Mesenchymal stem cell (in vitro differentiated cells and primary cell): ENCODE measurements around the gene TMEM72.

Source experiments
- DNase-seq: peaks from one replicate; pipeline ENCODE4 v3.0.0-alpha.2; 2013
- H2AFZ ChIP-seq: one replicate; pipeline ENCODE4 v1.6.1; 2013; ENCODE audit warnings: low read depth, mild to moderate bottlenecking, control low read depth, inconsistent platforms, low read length, moderate library complexity
- H2AK5ac ChIP-seq: 2 replicates; pipeline ENCODE4 v1.6.1; 2013; ENCODE audit warnings: low read length, moderate library complexity, mild to moderate bottlenecking, inconsistent platforms; ENCODE audit not compliant: severe bottlenecking
- H2BK120ac ChIP-seq: one replicate; pipeline ENCODE4 v1.6.1; 2013; ENCODE audit warnings: low read depth, mild to moderate bottlenecking, inconsistent platforms, low read length, moderate library complexity
- H2BK12ac ChIP-seq, 2 experiments: one replicate each; pipeline ENCODE4 v1.6.1; 2013; ENCODE audit warnings: inconsistent platforms in 2 of 2, low read length in 2 of 2, mild to moderate bottlenecking in 2 of 2, moderate library complexity in 2 of 2, control low read depth in 1 of 2
- H2BK15ac ChIP-seq: one replicate; pipeline ENCODE4 v1.6.1; 2013; ENCODE audit warnings: mild to moderate bottlenecking, low read depth, inconsistent platforms; ENCODE audit not compliant: poor library complexity, severe bottlenecking
- H2BK5ac ChIP-seq: 2 replicates; pipeline ENCODE4 v1.6.1; 2013; ENCODE audit warnings: low read depth, mild to moderate bottlenecking, low read length, control low read depth, inconsistent platforms; ENCODE audit not compliant: poor library complexity, severe bottlenecking
- H3K14ac ChIP-seq, 2 experiments: one replicate each; pipeline ENCODE4 v1.6.1; 2013; ENCODE audit warnings: inconsistent platforms in 2 of 2, low read length in 2 of 2, control low read depth in 1 of 2, mild to moderate bottlenecking in 1 of 2, moderate library complexity in 1 of 2
- H3K18ac ChIP-seq, 2 experiments: one replicate each; pipeline ENCODE4 v1.6.1; 2013; ENCODE audit warnings: inconsistent platforms in 2 of 2, low read length in 2 of 2, control low read depth in 1 of 2, low read depth in 1 of 2, mild to moderate bottlenecking in 1 of 2
- H3K23ac ChIP-seq, 2 experiments: one replicate each; pipeline ENCODE4 v1.6.1; 2013; ENCODE audit warnings: inconsistent platforms in 2 of 2, low read length in 2 of 2, mild to moderate bottlenecking in 2 of 2, moderate library complexity in 2 of 2, control low read depth in 1 of 2
- H3K27ac ChIP-seq: 2 replicates; pipeline ENCODE4 v1.5.1; 2013; ENCODE audit warnings: mild to moderate bottlenecking, moderate library complexity, low read length, control low read depth, inconsistent platforms; ENCODE audit not compliant: poor library complexity, severe bottlenecking
- H3K27me3 ChIP-seq, 2 experiments: 2 replicates each; pipeline versions ENCODE4 v1.6.1 to v1.7.0; 2013; ENCODE audit warnings: low read length in 2 of 2, mild to moderate bottlenecking in 2 of 2, moderate library complexity in 2 of 2, control low read depth in 1 of 2, inconsistent platforms in 1 of 2; ENCODE audit not compliant: control insufficient read depth in 1 of 2, insufficient read depth in 1 of 2
- H3K36me3 ChIP-seq, 2 experiments: 2 replicates each; pipeline versions ENCODE4 v1.6.1 to v1.7.0; 2013; ENCODE audit warnings: low read length in 2 of 2, control low read depth in 1 of 2, inconsistent platforms in 1 of 2, low read depth in 1 of 2, mild to moderate bottlenecking in 1 of 2; ENCODE audit not compliant: insufficient read depth in 2 of 2, control insufficient read depth in 1 of 2
- H3K4ac ChIP-seq, 2 experiments: one replicate each; pipeline ENCODE4 v1.6.1; 2013; ENCODE audit warnings: inconsistent platforms in 2 of 2, low read length in 2 of 2, mild to moderate bottlenecking in 2 of 2, moderate library complexity in 2 of 2, control low read depth in 1 of 2, low read depth in 1 of 2
- H3K4me1 ChIP-seq: 2 replicates; pipeline ENCODE4 v1.6.1; 2013; ENCODE audit warnings: low read depth, low read length, control low read depth; ENCODE audit not compliant: control insufficient read depth, insufficient read depth
- H3K4me2 ChIP-seq: 2 replicates; pipeline ENCODE4 v1.6.1; 2013; ENCODE audit warnings: low read length, mild to moderate bottlenecking, inconsistent platforms; ENCODE audit not compliant: poor library complexity, severe bottlenecking
- H3K4me3 ChIP-seq, 2 experiments: 2 replicates each; pipeline versions ENCODE4 v1.5.1 to v1.7.0; 2013; ENCODE audit warnings: low read length in 2 of 2, mild to moderate bottlenecking in 2 of 2, control low read depth in 1 of 2, low read depth in 1 of 2; ENCODE audit not compliant: insufficient read depth in 1 of 2
- H3K79me1 ChIP-seq: replicated peaks from 2 replicates; pipeline ENCODE4 v1.6.1; 2013; ENCODE audit warnings: mild to moderate bottlenecking, control low read depth, low read length, inconsistent platforms; ENCODE audit not compliant: poor library complexity, severe bottlenecking
- H3K9ac ChIP-seq: 2 replicates; pipeline ENCODE4 v1.7.0; 2013; ENCODE audit warnings: mild to moderate bottlenecking, low read length, moderate library complexity
- H3K9me3 ChIP-seq: 2 replicates; pipeline ENCODE4 v1.7.0; 2013; ENCODE audit warnings: mild to moderate bottlenecking, low read length; ENCODE audit not compliant: control insufficient read depth
- H4K8ac ChIP-seq: one replicate; pipeline ENCODE4 v1.6.1; 2013; ENCODE audit warnings: inconsistent platforms, mild to moderate bottlenecking, low read length, moderate library complexity
- H4K91ac ChIP-seq: one replicate; pipeline ENCODE4 v1.6.1; 2013; ENCODE audit warnings: mild to moderate bottlenecking, low read length, inconsistent platforms
- WGBS: methylation state at CpG from one replicate; pipeline ENCODE4 v1.1.7; 2013; ENCODE audit warnings: mixed read lengths; 5-methylcytosine and 5-hydroxymethylcytosine counted together

TMEM72 gene

DNA sequence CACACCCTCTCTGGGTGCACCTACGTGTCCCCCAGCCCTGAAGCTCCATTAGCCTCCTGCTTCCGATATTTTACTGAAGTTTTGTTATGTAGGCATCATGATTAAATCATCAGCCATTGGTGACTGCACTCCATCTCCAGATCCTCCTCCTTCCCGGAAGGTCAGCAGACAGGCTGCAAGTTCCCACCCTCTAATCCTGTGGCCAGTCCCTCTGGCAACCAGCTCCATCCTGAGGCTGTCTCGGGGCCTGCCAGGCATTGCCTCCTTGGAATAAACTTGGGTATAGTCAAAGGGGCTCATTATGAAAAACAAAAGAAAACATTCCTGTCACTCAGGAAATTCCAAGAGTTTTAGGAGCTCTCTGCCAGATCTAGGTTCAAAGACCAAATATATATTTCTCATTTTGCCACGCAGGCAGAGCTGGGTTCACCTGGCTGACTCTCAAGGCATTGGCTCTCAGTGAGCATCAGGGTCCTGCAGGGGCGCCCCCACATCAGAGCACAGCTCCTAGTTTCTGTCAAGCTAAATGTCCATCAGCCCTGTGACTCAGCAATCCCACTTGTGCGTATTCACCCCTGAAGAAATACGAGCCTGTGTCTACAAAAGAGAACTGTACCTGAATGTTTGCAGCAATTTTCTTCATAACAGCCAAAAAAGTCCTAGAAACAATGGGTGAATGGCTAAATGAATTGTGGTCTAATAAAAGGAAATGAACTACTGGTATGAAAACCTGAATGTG lies 27.4 kb upstream of the TMEM72 start:
- WGBS, result 95% methylated on average over 6 of the region's 8 CpGs
- no peak overlapping the region for H3K4me2 ChIP-seq

DNA sequence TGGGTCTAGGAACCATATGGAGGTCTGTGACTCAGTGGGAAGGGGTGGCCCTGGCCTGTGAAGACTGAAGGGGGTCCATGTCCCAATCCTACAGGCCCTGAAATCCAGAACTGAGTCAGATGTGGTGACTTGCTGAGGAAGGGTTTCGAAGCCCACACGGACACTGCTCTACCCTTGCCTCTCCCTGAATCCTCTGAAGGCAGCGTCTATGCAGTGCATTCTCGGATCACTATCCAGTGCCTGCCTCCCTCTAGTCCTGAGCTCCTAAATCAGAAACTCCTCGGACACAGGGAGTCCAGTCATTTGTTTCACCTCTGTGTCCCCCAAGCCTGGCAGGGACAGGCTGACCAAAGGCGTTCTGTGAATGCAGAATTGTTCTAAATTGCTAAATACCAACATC lies 25.4 kb upstream of the TMEM72 start:
- Histone ChIP-seq H3K4me2 (no peak overlapping the region), H3K14ac (no peak overlapping the region), H2BK12ac (peak overlapping the region in 1 of 2 experiments; percentile 34), H2AK5ac (no peak overlapping the region), H3K9me3 (no peaks in the 10 kb centered on the region), H2BK15ac (no peak overlapping the region), H3K4me1 (no peaks in the 10 kb centered on the region), H3K9ac (no peak overlapping the region), H3K4ac (no peak overlapping the region), H3K23ac (no peak overlapping the region), H3K18ac (no peak overlapping the region), H4K91ac (no peak overlapping the region), H3K27me3 (peaks cover 39 to 47% of the 10 kb centered on the region in 2 experiments), H3K4me3 (no peak overlapping the region), H2BK120ac (no peak overlapping the region), H3K27ac (no peak overlapping the region), H3K79me1 (no peaks in the 10 kb centered on the region), H2AFZ (no peak overlapping the region), H4K8ac (no peak overlapping the region), H3K36me3 (no peaks in the 10 kb centered on the region), H2BK5ac (no peak overlapping the region)
- DNase-seq, result no peak
- 95% methylated on average over 6 of the region's 6 CpGs for WGBS

More for the DNA sequence above, 27.4 kb upstream of the TMEM72 start:
- Histone ChIP-seq H3K4me1 (peaks cover 7% of the 10 kb centered on the region), H3K9ac (no peak overlapping the region), H3K27ac (no peak overlapping the region), H2BK12ac (peak overlapping the region in 1 of 2 experiments; percentile 12), H2BK5ac (no peak overlapping the region), H3K4me3 (no peak overlapping the region), H3K36me3 (no peaks in the 10 kb centered on the region), H3K9me3 (no peaks in the 10 kb centered on the region), H4K91ac (no peak overlapping the region), H4K8ac (no peak overlapping the region), H2BK120ac (no peak overlapping the region), H3K18ac (no peak overlapping the region), H3K79me1 (no peaks in the 10 kb centered on the region), H3K4ac (no peak overlapping the region), H2AFZ (no peak overlapping the region), H3K27me3 (peaks cover 31 to 43% of the 10 kb centered on the region in 2 experiments), H2AK5ac (no peak overlapping the region), H3K14ac (no peak overlapping the region), H2BK15ac (no peak overlapping the region), H3K23ac (no peak overlapping the region)
- no peak for DNase-seq

DNA sequence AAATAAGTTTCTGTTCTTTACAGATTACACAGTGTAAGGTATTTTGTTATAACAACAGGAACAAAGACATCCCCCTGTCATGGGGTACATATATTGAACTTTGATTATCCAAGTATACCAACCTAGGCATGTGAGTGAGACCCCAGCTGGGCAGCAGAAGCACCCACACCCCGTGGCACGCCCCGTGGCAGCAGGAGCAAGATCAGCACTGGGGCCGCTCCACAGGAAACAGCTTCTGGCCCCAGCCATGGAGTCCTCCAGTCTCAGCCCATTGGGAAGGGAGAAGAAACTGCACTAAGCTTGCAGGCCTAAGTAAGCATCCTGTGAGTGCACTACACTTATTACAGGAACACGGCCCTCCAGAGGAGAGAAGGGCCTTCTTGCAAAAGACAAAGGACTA lies 24.2 kb upstream of the TMEM72 start:
- no peak overlapping the region for H2BK120ac ChIP-seq
- H2BK15ac ChIP-seq, result no peak overlapping the region
- no peaks in the 10 kb centered on the region for H3K4me1 ChIP-seq
- H3K4me3 ChIP-seq, result no peak overlapping the region
- no peak overlapping the region for H3K27ac ChIP-seq
- H3K23ac ChIP-seq, result no peak overlapping the region
- H3K9me3 ChIP-seq, result no peaks in the 10 kb centered on the region
- H3K27me3 ChIP-seq, result peaks cover 27 to 35% of the 10 kb centered on the region in 2 experiments
- no peaks in the 10 kb centered on the region for H3K79me1 ChIP-seq
- H3K14ac ChIP-seq, result no peak overlapping the region
- 98% methylated on average over 4 of the region's 5 CpGs for WGBS
- H3K36me3 ChIP-seq, result no peaks in the 10 kb centered on the region
- no peak overlapping the region for H2AK5ac ChIP-seq
- no peak overlapping the region for H4K8ac ChIP-seq
- no peak overlapping the region for H2BK5ac ChIP-seq
- no peak overlapping the region for H3K4me2 ChIP-seq
- no peak overlapping the region for H2BK12ac ChIP-seq
- no peak for DNase-seq
- H2AFZ ChIP-seq, result no peak overlapping the region
- no peak overlapping the region for H4K91ac ChIP-seq
- no peak overlapping the region for H3K4ac ChIP-seq
- no peak overlapping the region for H3K9ac ChIP-seq
- H3K18ac ChIP-seq, result no peak overlapping the region

DNA sequence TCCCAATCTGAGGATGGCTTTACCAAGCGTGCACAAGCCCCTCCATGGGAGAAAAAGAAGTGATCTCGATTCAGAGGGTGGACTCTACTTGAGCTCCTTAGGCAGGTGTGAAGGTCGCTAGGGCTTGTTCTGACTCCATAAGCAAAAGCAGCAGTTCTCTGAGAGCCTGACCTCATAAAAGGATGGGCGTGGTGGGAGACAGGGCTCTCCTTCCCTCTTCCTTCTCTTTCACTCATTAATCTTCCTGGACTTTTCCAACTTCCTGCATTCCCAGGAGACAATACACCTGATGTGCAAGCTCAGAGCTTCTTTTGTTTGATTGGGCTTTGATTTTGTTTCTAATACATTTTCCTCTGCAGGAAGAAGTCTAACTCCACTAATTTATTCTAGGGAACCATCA lies 22.3 kb upstream of the TMEM72 start:
- Histone ChIP-seq H3K4me1 (no peaks in the 10 kb centered on the region), H3K14ac (no peak overlapping the region), H3K9me3 (no peaks in the 10 kb centered on the region), H2BK12ac (no peak overlapping the region), H3K36me3 (no peaks in the 10 kb centered on the region), H3K4me3 (no peak overlapping the region), H3K27me3 (peaks cover 18 to 23% of the 10 kb centered on the region in 2 experiments), H3K23ac (peak overlapping the region in 1 of 2 experiments; percentile 83), H3K18ac (no peak overlapping the region), H2BK15ac (no peak overlapping the region), H3K9ac (no peak overlapping the region), H4K91ac (no peak overlapping the region), H3K79me1 (no peaks in the 10 kb centered on the region), H3K4me2 (no peak overlapping the region), H2AK5ac (no peak overlapping the region), H2BK5ac (no peak overlapping the region), H3K4ac (no peak overlapping the region), H4K8ac (no peak overlapping the region), H2AFZ (no peak overlapping the region), H2BK120ac (no peak overlapping the region), H3K27ac (no peak overlapping the region)
- DNase-seq, result no peak
- WGBS, result 97% methylated on average over 4 of the region's 4 CpGs
